Chondrocyte (in vitro differentiated cells): Measurements from ENCODE around the gene KCNJ12. TPM values are rescaled to one million over a fixed set of nuclear protein-coding genes. Genes with fewer than 3 reads are reported as not detected.

Source experiments
- DNase-seq: peaks from one replicate; pipeline ENCODE4 v3.0.0; 2021; ENCODE audit warnings: mixed read lengths, low spot score
- H3K27ac Mint-ChIP-seq: one replicate; pipeline ENCODE4 v1.8.0; 2021; ENCODE audit warnings: mild to moderate bottlenecking, moderate library complexity, mixed read lengths; ENCODE audit not compliant: unreplicated experiment
- H3K27me3 Mint-ChIP-seq: 2 replicates; pipeline ENCODE4 v1.8.0; 2021; ENCODE audit warnings: low read depth, mixed read lengths
- H3K36me3 Mint-ChIP-seq: 2 replicates; pipeline ENCODE4 v1.8.0; 2021; ENCODE audit warnings: low read depth, mixed read lengths
- H3K4me1 Mint-ChIP-seq: 2 replicates; pipeline ENCODE4 v1.8.0; 2021; ENCODE audit warnings: low read depth, mild to moderate bottlenecking, mixed read lengths
- H3K4me3 Mint-ChIP-seq: one replicate; pipeline ENCODE4 v1.8.0; 2021; ENCODE audit warnings: mild to moderate bottlenecking, moderate library complexity, mixed read lengths; ENCODE audit not compliant: unreplicated experiment
- H3K9me3 Mint-ChIP-seq: 2 replicates; pipeline ENCODE4 v1.8.0; 2021; ENCODE audit warnings: low read depth, mixed read lengths
- CTCF ChIP-seq: fragments of 200-600 bp; sonication (generic); IDR thresholded peaks from 2 replicates; pipeline ENCODE4 v1.5.0; 2021; ENCODE audit warnings: antibody characterized with exemption, mild to moderate bottlenecking, moderate library complexity
- total RNA-seq: library from RNA; stranded (reverse); gene quantifications from 3 replicates; pipeline ENCODE4 v1.2.1, GENCODE V29; 2021

The KCNJ12 gene
- total RNA-seq, 1 donor from 2014 or later = 2.5 TPM

- no peaks in the 10 kb centered on the region for H3K9me3 Mint-ChIP-seq
- no peak for DNase-seq
- H3K4me3 Mint-ChIP-seq = no peak overlapping the region
- TF ChIP-seq CTCF = no peak
- H3K36me3 Mint-ChIP-seq = no peaks in the 10 kb centered on the region
- peaks cover 41% of the 10 kb centered on the region for H3K4me1 Mint-ChIP-seq
- H3K27me3 Mint-ChIP-seq = peaks cover 3% of the 10 kb centered on the region
- H3K27ac Mint-ChIP-seq = peak overlapping the region; percentile 62
Observed at GRCh38 chr17:21460358-21460757, 84.2 kb downstream of the KCNJ12 start.

GRCh38 chr17:21462237-21462636, 86.1 kb downstream of the KCNJ12 start:
- Mint-ChIP-seq H3K36me3 (no peaks in the 10 kb centered on the region), H3K4me1 (peaks cover 39% of the 10 kb centered on the region), H3K27me3 (peaks cover 13% of the 10 kb centered on the region), H3K4me3 (no peak overlapping the region), H3K9me3 (no peaks in the 10 kb centered on the region), H3K27ac (no peak overlapping the region)
- DNase-seq = no peak
- TF ChIP-seq CTCF = no peak

GRCh38 chr17:21463204-21463661, 87.1 kb downstream of the KCNJ12 start:
- Mint-ChIP-seq H3K27ac (no peak overlapping the region), H3K4me3 (no peak overlapping the region), H3K36me3 (no peaks in the 10 kb centered on the region), H3K9me3 (no peaks in the 10 kb centered on the region), H3K4me1 (peaks cover 36% of the 10 kb centered on the region), H3K27me3 (peaks cover 21% of the 10 kb centered on the region)
- no peak for TF ChIP-seq CTCF
- no peak for DNase-seq

- Mint-ChIP-seq H3K4me1 (peaks cover 35% of the 10 kb centered on the region), H3K36me3 (no peaks in the 10 kb centered on the region), H3K27ac (no peak overlapping the region), H3K4me3 (peak overlapping the region; percentile 63), H3K9me3 (no peaks in the 10 kb centered on the region), H3K27me3 (peaks cover 28% of the 10 kb centered on the region)
- no peak for TF ChIP-seq CTCF
- DNase-seq = no peak
Observed at GRCh38 chr17:21463779-21464407, 87.7 kb downstream of the KCNJ12 start.

GRCh38 chr17:21464611-21465021, 88.5 kb downstream of the KCNJ12 start:
- Mint-ChIP-seq H3K9me3 (no peaks in the 10 kb centered on the region), H3K27me3 (peaks cover 33% of the 10 kb centered on the region), H3K4me1 (peaks cover 28% of the 10 kb centered on the region), H3K36me3 (no peaks in the 10 kb centered on the region), H3K4me3 (no peak overlapping the region), H3K27ac (no peak overlapping the region)
- TF ChIP-seq CTCF = no peak
- DNase-seq = no peak
